ENCODE measurements around the gene C19orf38. TPM values are rescaled to one million over a fixed set of nuclear protein-coding genes. Genes with fewer than 3 reads are reported as not detected.

C19orf38 gene
- polyA plus RNA-seq, 1 of the 3 experiments (the other 2 are of a cell fraction) = 0.15 TPM

DNA sequence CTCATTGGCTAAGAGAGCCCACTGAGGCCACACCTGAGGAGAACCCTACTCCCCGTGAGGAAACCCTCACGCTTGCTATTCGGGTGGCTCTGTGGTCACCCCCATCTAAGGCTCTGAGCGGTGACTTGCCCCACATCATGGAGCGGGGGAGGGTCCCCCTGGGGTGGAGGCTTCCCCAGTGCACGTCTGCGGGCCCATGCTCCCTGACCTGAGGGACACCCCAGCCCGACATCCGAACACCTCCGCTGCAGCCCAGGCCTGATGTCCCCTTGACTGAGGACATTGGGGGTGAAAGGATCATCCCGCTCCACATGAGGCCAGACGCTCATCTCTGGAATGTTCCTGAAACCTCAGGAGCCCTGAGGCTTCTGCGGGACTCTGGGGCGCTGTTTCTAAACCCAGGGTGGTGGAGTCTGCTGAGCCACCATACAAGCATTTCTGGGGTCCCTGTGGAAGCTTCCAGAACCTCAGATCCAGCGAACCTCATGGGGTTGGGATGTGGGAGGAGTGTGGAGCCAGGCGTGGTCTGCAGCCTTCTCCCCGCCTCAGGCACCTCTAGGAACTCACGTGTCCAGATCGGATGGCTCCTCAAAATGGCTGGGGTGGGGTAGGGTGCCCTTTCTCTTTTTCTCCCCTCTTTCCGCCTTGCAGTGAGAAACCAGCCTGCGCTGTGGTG, 32.1 kb upstream of the C19orf38 start:
- Histone ChIP-seq H3K27me3 (ENCODE audit: insufficient read depth) (no peaks in the 10 kb centered on the region), H3K9me2 (no peaks in the 10 kb centered on the region), H3K4me2 (peak overlapping the region; percentile 87), H3K27ac (ENCODE audit: low read depth in 2 of 2, low read length in 1 of 2) (peak overlapping the region; percentile 91), H3F3A (replicated peaks; ENCODE audit: insufficient read depth) (peaks cover 3% of the 10 kb centered on the region), H3K36me3 (replicated peaks in 1 of 2; ENCODE audit: control insufficient read depth in 1 of 2, insufficient read depth in 2 of 2, low read length in 1 of 2) (peaks cover 2 to 17% of the 10 kb centered on the region in 2 experiments), H3K4me3 (ENCODE audit: low read depth in 2 of 2, low read length in 1 of 2) (no peak overlapping the region; a peak in 1 of 4 replicates), H3K9ac (peak overlapping the region; percentile 75; the same call in 1 of the 2 replicates), H3K9me3 (no peaks in the 10 kb centered on the region), H3K79me2 (ENCODE audit: insufficient read depth) (peaks cover 32% of the 10 kb centered on the region), H4K20me1 (ENCODE audit: insufficient read depth) (no peaks in the 10 kb centered on the region), H2AFZ (ENCODE audit: low read depth) (no peak overlapping the region), H3K4me1 (ENCODE audit: control insufficient read depth in 1 of 2, insufficient read depth in 2 of 2, low read depth in 1 of 2, low read length in 1 of 2) (peaks cover 37 to 56% of the 10 kb centered on the region in 2 experiments; a peak in 3 of 4 replicates)
- CTCF ChIA-PET = no interaction called here
- WGBS (ENCODE audit: low lambda C conversion rate) = 93% methylated on average over 10 of the region's 21 CpGs
- POLR2A ChIA-PET = no interaction called here
- DNase-seq = no peak
- TF ChIP-seq, protein P1, sequence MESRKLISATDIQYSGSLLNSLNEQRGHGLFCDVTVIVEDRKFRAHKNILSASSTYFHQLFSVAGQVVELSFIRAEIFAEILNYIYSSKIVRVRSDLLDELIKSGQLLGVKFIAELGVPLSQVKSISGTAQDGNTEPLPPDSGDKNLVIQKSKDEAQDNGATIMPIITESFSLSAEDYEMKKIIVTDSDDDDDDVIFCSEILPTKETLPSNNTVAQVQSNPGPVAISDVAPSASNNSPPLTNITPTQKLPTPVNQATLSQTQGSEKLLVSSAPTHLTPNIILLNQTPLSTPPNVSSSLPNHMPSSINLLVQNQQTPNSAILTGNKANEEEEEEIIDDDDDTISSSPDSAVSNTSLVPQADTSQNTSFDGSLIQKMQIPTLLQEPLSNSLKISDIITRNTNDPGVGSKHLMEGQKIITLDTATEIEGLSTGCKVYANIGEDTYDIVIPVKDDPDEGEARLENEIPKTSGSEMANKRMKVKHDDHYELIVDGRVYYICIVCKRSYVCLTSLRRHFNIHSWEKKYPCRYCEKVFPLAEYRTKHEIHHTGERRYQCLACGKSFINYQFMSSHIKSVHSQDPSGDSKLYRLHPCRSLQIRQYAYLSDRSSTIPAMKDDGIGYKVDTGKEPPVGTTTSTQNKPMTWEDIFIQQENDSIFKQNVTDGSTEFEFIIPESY (IDR thresholded peaks at IDR 0.05; ENCODE audit: borderline replicate concordance, low read depth) = no peak
- TF ChIP-seq TEAD4 (IDR thresholded peaks at IDR 0.05; ENCODE audit: borderline replicate concordance, insufficient read depth) (no peak), MXI1 (IDR thresholded peaks at IDR 0.05; ENCODE audit: low read depth, low read length) (no peak)

DNA sequence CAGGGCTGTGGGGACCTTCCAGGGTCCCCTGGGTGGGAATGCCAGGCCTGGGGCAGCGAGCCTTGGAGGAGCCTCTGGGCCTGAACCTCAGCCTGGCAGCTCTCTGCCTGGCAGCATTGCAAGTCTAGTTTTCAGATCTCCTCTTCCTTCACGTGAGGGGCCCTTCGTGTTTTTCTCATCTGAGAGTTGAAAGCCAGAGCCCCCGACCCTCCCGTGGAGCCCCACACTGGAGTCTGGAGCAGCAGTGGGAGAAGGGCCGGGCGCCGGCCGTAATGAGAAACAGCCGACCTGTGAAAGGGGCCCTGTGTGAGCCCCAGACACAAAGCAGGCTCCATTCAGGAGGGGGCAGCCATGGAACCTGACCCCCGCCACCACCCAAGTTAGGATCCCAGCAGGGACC, 31.5 kb upstream of the C19orf38 start:
- peaks cover 7 to 13% of the 10 kb centered on the region in 2 experiments for H3K36me3 ChIP-seq (replicated peaks in 1 of 2; ENCODE audit: control insufficient read depth in 1 of 2, insufficient read depth in 2 of 2, low read length in 1 of 2)
- H3K4me2 ChIP-seq = peak overlapping the region; percentile 87
- peak; percentile 58 for DNase-seq
- no peaks in the 10 kb centered on the region for H4K20me1 ChIP-seq (ENCODE audit: insufficient read depth)
- no peaks in the 10 kb centered on the region for H3K27me3 ChIP-seq (ENCODE audit: insufficient read depth)
- H3K9me3 ChIP-seq = no peaks in the 10 kb centered on the region
- peak overlapping the region; percentile 33 to 51; a peak in 2 of 4 replicates for H3K4me3 ChIP-seq (ENCODE audit: low read depth in 2 of 2, low read length in 1 of 2)
- CTCF ChIA-PET = no interaction called here
- POLR2A ChIA-PET = no interaction called here
- peaks cover 37 to 56% of the 10 kb centered on the region in 2 experiments; a peak in 3 of 4 replicates for H3K4me1 ChIP-seq (ENCODE audit: control insufficient read depth in 1 of 2, insufficient read depth in 2 of 2, low read depth in 1 of 2, low read length in 1 of 2)
- no peaks in the 10 kb centered on the region for H3K9me2 ChIP-seq
- H3K79me2 ChIP-seq (ENCODE audit: insufficient read depth) = peaks cover 32% of the 10 kb centered on the region
- H2AFZ ChIP-seq (ENCODE audit: low read depth) = no peak overlapping the region
- WGBS (ENCODE audit: low lambda C conversion rate) = 77% methylated on average over 8 of the region's 11 CpGs
- peaks cover 3% of the 10 kb centered on the region for H3F3A ChIP-seq (replicated peaks; ENCODE audit: insufficient read depth)
- peak overlapping the region; percentile 75; the same call in 1 of the 2 replicates for H3K9ac ChIP-seq
- peak overlapping the region; percentile 91 for H3K27ac ChIP-seq (ENCODE audit: low read depth in 2 of 2, low read length in 1 of 2)
- TF ChIP-seq CHD2 (IDR thresholded peaks at IDR 0.05; ENCODE audit: low read length, partially characterized antibody) = no peak
- TF ChIP-seq FOXM1 (IDR thresholded peaks at IDR 0.05; ENCODE audit: low read depth) = no peak
- TF ChIP-seq POLR2AphosphoS5 (IDR thresholded peaks at IDR 0.05; ENCODE audit: low read depth, low read length) = no peak
- TF ChIP-seq, protein P2, sequence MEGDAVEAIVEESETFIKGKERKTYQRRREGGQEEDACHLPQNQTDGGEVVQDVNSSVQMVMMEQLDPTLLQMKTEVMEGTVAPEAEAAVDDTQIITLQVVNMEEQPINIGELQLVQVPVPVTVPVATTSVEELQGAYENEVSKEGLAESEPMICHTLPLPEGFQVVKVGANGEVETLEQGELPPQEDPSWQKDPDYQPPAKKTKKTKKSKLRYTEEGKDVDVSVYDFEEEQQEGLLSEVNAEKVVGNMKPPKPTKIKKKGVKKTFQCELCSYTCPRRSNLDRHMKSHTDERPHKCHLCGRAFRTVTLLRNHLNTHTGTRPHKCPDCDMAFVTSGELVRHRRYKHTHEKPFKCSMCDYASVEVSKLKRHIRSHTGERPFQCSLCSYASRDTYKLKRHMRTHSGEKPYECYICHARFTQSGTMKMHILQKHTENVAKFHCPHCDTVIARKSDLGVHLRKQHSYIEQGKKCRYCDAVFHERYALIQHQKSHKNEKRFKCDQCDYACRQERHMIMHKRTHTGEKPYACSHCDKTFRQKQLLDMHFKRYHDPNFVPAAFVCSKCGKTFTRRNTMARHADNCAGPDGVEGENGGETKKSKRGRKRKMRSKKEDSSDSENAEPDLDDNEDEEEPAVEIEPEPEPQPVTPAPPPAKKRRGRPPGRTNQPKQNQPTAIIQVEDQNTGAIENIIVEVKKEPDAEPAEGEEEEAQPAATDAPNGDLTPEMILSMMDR (IDR thresholded peaks at IDR 0.05) = no peak
- no peak for TF ChIP-seq GATA2 (CRISPR knock-in tag; IDR thresholded peaks at IDR 0.05)
- no peak for TF ChIP-seq TAF1 (IDR thresholded peaks at IDR 0.05; ENCODE audit: borderline replicate concordance, low read depth, low read length)
- TF ChIP-seq ELF1 (IDR thresholded peaks at IDR 0.05) = no peak
- TF ChIP-seq NFIC (IDR thresholded peaks at IDR 0.05; ENCODE audit: borderline replicate concordance) = no peak
- no peak for TF ChIP-seq RAD21 (IDR thresholded peaks at IDR 0.05; ENCODE audit: low read length)
- TF ChIP-seq FOSL2 (IDR thresholded peaks at IDR 0.05; ENCODE audit: borderline replicate concordance, low read depth) = no peak
- TF ChIP-seq RCOR1 (IDR thresholded peaks at IDR 0.05; ENCODE audit: low read length) = no peak
- no peak for TF ChIP-seq SIN3A (IDR thresholded peaks at IDR 0.05; ENCODE audit: borderline replicate concordance, low read depth, low read length)
- TF ChIP-seq, protein P3, sequence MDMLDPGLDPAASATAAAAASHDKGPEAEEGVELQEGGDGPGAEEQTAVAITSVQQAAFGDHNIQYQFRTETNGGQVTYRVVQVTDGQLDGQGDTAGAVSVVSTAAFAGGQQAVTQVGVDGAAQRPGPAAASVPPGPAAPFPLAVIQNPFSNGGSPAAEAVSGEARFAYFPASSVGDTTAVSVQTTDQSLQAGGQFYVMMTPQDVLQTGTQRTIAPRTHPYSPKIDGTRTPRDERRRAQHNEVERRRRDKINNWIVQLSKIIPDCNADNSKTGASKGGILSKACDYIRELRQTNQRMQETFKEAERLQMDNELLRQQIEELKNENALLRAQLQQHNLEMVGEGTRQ (IDR thresholded peaks at IDR 0.05; ENCODE audit: borderline replicate concordance, low read depth, low read length) = no peak
- TF ChIP-seq, protein P4, sequence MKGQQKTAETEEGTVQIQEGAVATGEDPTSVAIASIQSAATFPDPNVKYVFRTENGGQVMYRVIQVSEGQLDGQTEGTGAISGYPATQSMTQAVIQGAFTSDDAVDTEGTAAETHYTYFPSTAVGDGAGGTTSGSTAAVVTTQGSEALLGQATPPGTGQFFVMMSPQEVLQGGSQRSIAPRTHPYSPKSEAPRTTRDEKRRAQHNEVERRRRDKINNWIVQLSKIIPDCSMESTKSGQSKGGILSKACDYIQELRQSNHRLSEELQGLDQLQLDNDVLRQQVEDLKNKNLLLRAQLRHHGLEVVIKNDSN (IDR thresholded peaks at IDR 0.05; ENCODE audit: borderline replicate concordance, low read depth) = no peak
- TF ChIP-seq EZH2phosphoT487 (IDR thresholded peaks at IDR 0.05; ENCODE audit: borderline replicate concordance, low read depth) = no peak
- TF ChIP-seq, protein P5, sequence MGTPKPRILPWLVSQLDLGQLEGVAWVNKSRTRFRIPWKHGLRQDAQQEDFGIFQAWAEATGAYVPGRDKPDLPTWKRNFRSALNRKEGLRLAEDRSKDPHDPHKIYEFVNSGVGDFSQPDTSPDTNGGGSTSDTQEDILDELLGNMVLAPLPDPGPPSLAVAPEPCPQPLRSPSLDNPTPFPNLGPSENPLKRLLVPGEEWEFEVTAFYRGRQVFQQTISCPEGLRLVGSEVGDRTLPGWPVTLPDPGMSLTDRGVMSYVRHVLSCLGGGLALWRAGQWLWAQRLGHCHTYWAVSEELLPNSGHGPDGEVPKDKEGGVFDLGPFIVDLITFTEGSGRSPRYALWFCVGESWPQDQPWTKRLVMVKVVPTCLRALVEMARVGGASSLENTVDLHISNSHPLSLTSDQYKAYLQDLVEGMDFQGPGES (IDR thresholded peaks at IDR 0.05; ENCODE audit: low read depth, low read length) = no peak
